Measurements from ENCODE around the gene CELF4. TPM values are rescaled to one million over a fixed set of nuclear protein-coding genes. Genes with fewer than 3 reads are reported as not detected.

Gene CELF4
- total RNA-seq, 2 donors from 2014 or later = 0.22 to 3.9 TPM

DNA sequence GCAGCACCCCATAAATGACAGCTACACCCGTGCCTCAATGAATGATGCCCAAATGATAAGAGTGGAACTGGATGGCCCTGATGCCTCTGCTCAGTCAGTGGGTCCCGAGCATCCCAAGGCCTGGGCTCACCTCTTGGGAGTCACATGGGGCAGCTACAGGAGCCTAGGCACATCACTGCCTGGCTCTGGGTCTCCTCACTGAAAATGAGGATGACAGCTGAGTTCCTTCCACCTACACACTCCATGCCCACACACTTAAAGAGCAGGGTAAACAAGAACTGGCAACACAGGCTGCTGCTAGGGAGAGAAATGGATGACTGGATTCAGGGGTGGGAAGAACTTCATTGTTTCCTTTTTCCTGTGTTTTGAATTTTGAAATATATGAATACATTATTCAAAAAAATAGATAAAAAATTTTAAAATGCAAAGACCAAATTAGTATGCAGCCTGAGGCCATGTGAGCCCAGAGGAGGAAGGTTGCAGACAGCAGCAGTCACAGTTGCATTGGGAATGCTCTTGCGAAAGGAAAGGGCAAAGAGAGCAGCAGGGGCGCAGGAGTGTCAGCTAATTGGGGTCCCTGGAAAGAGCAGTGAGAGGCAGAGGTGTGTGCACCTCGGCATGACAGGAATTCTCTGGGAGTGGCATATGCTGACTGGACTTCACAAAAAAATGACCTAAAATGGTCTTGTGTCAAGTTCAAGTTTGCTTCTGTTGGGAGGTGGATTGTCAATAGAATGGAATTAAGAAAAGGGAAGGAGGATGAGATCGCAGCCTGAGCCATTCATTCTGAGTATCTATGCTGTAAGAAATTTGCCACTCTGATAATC is 327.1 kb downstream of the CELF4 start:
- no peak for DNase-seq (ENCODE audit: low spot score)
- TF ChIP-seq, protein P1, sequence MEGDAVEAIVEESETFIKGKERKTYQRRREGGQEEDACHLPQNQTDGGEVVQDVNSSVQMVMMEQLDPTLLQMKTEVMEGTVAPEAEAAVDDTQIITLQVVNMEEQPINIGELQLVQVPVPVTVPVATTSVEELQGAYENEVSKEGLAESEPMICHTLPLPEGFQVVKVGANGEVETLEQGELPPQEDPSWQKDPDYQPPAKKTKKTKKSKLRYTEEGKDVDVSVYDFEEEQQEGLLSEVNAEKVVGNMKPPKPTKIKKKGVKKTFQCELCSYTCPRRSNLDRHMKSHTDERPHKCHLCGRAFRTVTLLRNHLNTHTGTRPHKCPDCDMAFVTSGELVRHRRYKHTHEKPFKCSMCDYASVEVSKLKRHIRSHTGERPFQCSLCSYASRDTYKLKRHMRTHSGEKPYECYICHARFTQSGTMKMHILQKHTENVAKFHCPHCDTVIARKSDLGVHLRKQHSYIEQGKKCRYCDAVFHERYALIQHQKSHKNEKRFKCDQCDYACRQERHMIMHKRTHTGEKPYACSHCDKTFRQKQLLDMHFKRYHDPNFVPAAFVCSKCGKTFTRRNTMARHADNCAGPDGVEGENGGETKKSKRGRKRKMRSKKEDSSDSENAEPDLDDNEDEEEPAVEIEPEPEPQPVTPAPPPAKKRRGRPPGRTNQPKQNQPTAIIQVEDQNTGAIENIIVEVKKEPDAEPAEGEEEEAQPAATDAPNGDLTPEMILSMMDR (IDR thresholded peaks at IDR 0.05) = no peak
- Histone ChIP-seq H3K9me3 (no peaks in the 10 kb centered on the region), H3K27ac (no peak overlapping the region), H3K27me3 (no peaks in the 10 kb centered on the region), H3K4me1 (no peaks in the 10 kb centered on the region), H3K36me3 (no peaks in the 10 kb centered on the region), H3K4me3 (no peak overlapping the region)

DNA sequence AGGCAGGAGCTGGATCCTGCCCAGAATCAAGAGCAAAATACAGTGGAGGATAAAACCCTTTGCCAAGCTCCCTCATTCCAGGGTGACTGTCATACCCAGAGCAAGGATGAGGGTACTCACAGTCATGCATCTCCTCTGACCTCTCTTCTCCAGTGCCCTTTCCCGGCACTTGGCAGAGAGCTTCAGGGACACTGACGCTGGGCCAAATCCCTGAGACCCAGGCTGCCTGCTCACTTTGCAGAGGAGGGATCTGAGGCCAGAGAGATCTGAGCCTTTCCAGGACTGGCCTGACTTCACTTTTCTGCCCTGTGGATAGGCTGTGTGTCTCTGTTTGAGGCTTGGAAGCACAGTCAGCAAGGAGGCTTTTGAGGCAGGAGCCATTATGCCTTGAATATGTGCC is 330.0 kb downstream of the CELF4 start:
- H3K27me3 ChIP-seq = no peaks in the 10 kb centered on the region
- TF ChIP-seq, protein P1 (IDR thresholded peaks at IDR 0.05) = no peak
- no peak for DNase-seq (ENCODE audit: low spot score)
- no peak overlapping the region for H3K27ac ChIP-seq
- H3K4me3 ChIP-seq = no peak overlapping the region
- H3K4me1 ChIP-seq = no peaks in the 10 kb centered on the region
- no peaks in the 10 kb centered on the region for H3K36me3 ChIP-seq
- no peaks in the 10 kb centered on the region for H3K9me3 ChIP-seq

DNA sequence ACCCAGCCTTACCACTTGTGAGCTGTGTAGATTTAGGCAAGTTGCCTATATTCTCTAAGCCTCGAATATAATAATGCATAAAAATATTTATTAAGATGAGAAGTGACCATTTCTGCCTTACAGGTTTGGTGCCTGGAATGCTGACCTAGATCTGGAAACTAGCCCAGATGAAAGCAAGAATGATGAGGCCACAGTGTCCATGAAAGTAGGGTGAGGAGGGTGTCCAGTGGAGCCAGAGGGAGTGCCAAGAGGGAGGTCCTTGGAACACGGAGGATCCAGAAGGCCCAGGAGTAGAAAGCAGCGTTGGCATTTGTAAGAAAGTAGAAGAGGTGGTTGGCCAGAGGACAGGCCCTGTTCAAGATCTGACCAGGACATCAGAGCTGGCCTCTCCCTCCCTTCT is 334.3 kb downstream of the CELF4 start:
- TF ChIP-seq, protein P1 (IDR thresholded peaks at IDR 0.05) = no peak
- Histone ChIP-seq H3K27ac (no peak overlapping the region), H3K9me3 (no peaks in the 10 kb centered on the region), H3K4me1 (no peaks in the 10 kb centered on the region), H3K27me3 (no peaks in the 10 kb centered on the region), H3K36me3 (no peaks in the 10 kb centered on the region), H3K4me3 (no peak overlapping the region)
- DNase-seq (ENCODE audit: low spot score) = no peak

DNA sequence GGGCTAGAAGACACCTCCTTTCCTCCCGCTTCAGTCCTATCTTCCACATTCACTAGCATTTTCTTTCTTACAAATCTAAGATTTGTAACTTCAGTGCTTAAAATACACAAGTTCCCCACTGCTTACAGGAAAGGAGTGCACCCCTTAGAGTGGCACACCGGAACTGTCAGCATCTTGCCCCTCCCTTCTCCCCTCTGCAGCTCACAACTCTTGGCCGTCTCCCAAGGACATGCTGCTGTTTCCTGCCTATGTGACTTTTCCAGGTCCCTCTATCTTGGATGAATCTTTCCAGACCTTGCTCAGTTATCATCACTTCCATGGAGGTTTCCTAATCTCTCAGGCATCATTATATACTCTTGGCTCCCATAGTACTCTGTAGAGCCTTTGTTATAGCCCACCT is 334.8 kb downstream of the CELF4 start:
- Histone ChIP-seq H3K4me1 (no peaks in the 10 kb centered on the region), H3K27me3 (no peaks in the 10 kb centered on the region), H3K27ac (no peak overlapping the region), H3K9me3 (no peaks in the 10 kb centered on the region), H3K36me3 (no peaks in the 10 kb centered on the region), H3K4me3 (no peak overlapping the region)
- no peak for DNase-seq (ENCODE audit: low spot score)
- TF ChIP-seq, protein P1 (IDR thresholded peaks at IDR 0.05) = no peak

DNA sequence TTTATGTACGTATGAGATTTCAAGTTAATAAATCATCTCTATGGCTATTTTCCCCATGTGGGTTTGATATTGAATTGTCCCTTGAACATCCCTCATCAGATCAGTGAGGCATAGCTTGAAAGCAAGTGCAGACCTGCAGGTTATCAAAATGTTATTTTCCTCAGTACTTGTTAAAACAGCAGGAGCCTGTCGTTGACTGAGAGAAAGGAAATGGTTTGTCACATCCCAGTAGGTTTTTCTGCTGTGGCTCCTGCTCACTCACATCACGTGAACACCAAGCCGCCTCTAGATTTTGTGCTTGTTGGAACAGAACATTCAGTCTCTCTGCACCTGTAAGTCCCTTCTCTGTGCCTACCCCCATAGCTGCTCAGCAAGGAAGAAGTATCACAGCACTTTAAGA is 340.3 kb downstream of the CELF4 start:
- Histone ChIP-seq H3K4me3 (no peak overlapping the region), H3K36me3 (no peaks in the 10 kb centered on the region), H3K9me3 (no peaks in the 10 kb centered on the region), H3K27ac (no peak overlapping the region), H3K4me1 (no peaks in the 10 kb centered on the region), H3K27me3 (no peaks in the 10 kb centered on the region)
- no peak for DNase-seq (ENCODE audit: low spot score)
- TF ChIP-seq, protein P1 (IDR thresholded peaks at IDR 0.05) = no peak

DNA sequence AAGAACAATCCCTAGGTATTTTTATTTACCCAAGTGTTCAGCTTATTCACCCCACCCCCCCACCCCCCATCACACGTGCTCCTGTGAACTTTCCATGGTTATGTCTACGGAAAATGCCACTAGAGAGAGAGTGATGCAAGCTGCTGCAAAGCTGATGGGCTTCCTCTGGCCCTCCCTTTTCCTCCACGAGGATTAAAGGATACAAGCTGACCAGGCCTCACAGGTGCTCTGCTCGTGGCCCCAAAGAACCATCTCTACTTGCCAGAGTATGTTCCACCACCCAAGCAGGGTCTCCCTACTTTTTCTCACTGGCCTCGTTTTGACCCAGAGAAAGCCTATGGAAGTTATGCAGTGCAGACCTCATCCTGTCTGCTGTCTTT is 342.6 kb downstream of the CELF4 start:
- Histone ChIP-seq H3K36me3 (no peaks in the 10 kb centered on the region), H3K27me3 (no peaks in the 10 kb centered on the region), H3K4me3 (no peak overlapping the region), H3K9me3 (no peaks in the 10 kb centered on the region), H3K4me1 (no peaks in the 10 kb centered on the region), H3K27ac (no peak overlapping the region)
- no peak for DNase-seq (ENCODE audit: low spot score)
- TF ChIP-seq, protein P1 (IDR thresholded peaks at IDR 0.05) = no peak

Data from right atrium auricular region (tissue), 2 donors.